Prostate gland (tissue), 2 donors: ENCODE results near the gene HAT1.

Source experiments
- CTCF ChIP-seq, 4 experiments: fragments of 200-600 bp in 2 of 4; fragments of 450-650 bp in 2 of 4; sonication (generic) in 2 of 4; IDR thresholded peaks; 1 replicate in 3 of 4; 2 replicates in 1 of 4; pipeline ENCODE4 v1.5.1; 2016 to 2019; ENCODE audit warnings: antibody characterized with exemption in 4 of 4, mild to moderate bottlenecking in 2 of 4, moderate library complexity in 2 of 4
- POLR2A ChIP-seq: fragments of 450-650 bp; IDR thresholded peaks from one replicate; pipeline ENCODE4 v1.6.1; 2016; ENCODE audit warnings: antibody characterized with exemption, mild to moderate bottlenecking

DNA sequence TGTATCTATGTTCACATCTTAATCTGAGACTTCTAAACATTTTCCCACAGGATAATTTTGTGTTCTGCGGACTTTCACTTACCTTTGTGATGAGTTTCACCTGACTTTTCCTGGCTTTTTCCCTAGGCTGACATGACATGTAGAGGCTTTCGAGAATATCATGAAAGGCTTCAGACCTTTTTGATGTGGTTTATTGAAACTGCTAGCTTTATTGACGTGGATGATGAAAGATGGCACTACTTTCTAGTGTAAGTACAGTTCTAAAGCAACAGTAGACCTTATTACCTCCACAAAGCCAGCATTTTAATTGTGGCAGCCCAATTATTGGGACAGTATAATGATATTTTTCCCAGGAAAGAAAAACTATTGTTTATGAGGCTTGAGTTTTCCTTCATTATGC, 43.4 kb downstream of the HAT1 start:
- TF ChIP-seq CTCF (IDR thresholded peaks at IDR 0.05) (no peak), POLR2A (no peak)
